ENCODE measurements around the gene DNASE1L1.

Gene DNASE1L1

GRCh38 chrX:154437971-154438893 is 29.2 kb upstream of the DNASE1L1 start:
- intact Hi-C loops (cut with DNase I) = no loop called here

GRCh38 chrX:154436983-154437752 is 28.1 kb upstream of the DNASE1L1 start, which contains the start of gene GDI1:
GDI1 (plus strand) TSS chrX:154437154; CDS start chrX:154437255, 101 bp downstream.
- intact Hi-C loops (cut with DNase I) = no loop called here
- DNase-seq = peak in 29 of 42 donors; percentile 29 to 77 (median 54)

More at GRCh38 chrX:154437971-154438893, 29.2 kb upstream of the DNASE1L1 start:
- no peak for DNase-seq

GRCh38 chrX:154436374-154436982 is 27.4 kb upstream of the DNASE1L1 start:
- intact Hi-C loops (cut with DNase I) = no loop called here
- DNase-seq = peak in 21 of 42 donors; percentile 14 to 63 (median 47)

GRCh38 chrX:154435171-154435733 is 26.2 kb upstream of the DNASE1L1 start:
- intact Hi-C loops (cut with DNase I) = no loop called here
- DNase-seq = no peak

GRCh38 chrX:154434394-154435168 is 25.5 kb upstream of the DNASE1L1 start:
- DNase-seq = no peak
- intact Hi-C loops (cut with DNase I) = no loop called here

- DNase-seq = no peak
- intact Hi-C loops (cut with DNase I) = no loop called here
These were observed 24.6 kb upstream of the DNASE1L1 start for GRCh38 chrX:154433605-154434004.

GRCh38 chrX:154432210-154432609 is 23.2 kb upstream of the DNASE1L1 start:
- no peak for DNase-seq
- intact Hi-C loops (cut with DNase I) = no loop called here

GRCh38 chrX:154431341-154431740 is 22.3 kb upstream of the DNASE1L1 start:
- intact Hi-C loops (cut with DNase I) = no loop called here
- peak in 6 of 42 donors; percentile 8 to 50 (median 23) for DNase-seq

GRCh38 chrX:154430916-154431315 is 21.9 kb upstream of the DNASE1L1 start:
- no peak for DNase-seq
- intact Hi-C loops (cut with DNase I) = no loop called here

- intact Hi-C loops (cut with DNase I) = no loop called here
- DNase-seq = no peak
These were observed 21.4 kb upstream of the DNASE1L1 start for GRCh38 chrX:154430479-154430878.

- DNase-seq = no peak
- intact Hi-C loops (cut with DNase I) = no loop called here
These were observed 20.7 kb upstream of the DNASE1L1 start for GRCh38 chrX:154429711-154430110.

GRCh38 chrX:154428176-154429171 is 19.4 kb upstream of the DNASE1L1 start, which contains the start of gene ATP6AP1:
ATP6AP1 (plus strand) TSS chrX:154428677; CDS start chrX:154428693, 16 bp downstream.
- intact Hi-C loops (cut with DNase I) = no loop called here
- DNase-seq = peak; percentile 83 to 96 (median 92)

- no peak for DNase-seq
- intact Hi-C loops (cut with DNase I) = no loop called here
These were observed 18.1 kb upstream of the DNASE1L1 start for GRCh38 chrX:154426916-154427770.

GRCh38 chrX:154420402-154420756 is 11.3 kb upstream of the DNASE1L1 start:
- intact Hi-C loops (cut with DNase I) = no loop called here
- DNase-seq = no peak

- intact Hi-C loops (cut with DNase I) = no loop called here
- no peak for DNase-seq
These were observed 10.8 kb upstream of the DNASE1L1 start for GRCh38 chrX:154419688-154420401.

GRCh38 chrX:154419189-154419588 is 10.1 kb upstream of the DNASE1L1 start:
- intact Hi-C loops (cut with DNase I) = no loop called here
- no peak for DNase-seq

Data from head of caudate nucleus (tissue), 42 donors.